ENCODE measurements around the gene VCAN. TPM values are rescaled to one million over a fixed set of nuclear protein-coding genes. Genes with fewer than 3 reads are reported as not detected.

The VCAN gene
- total RNA-seq, 1 experiment from 2014 or later, result 31.4 TPM

- H3K27me3 Mint-ChIP-seq (ENCODE audit: unreplicated experiment), result no peaks in the 10 kb centered on the region
- peaks cover 4% of the 10 kb centered on the region for H3K9me3 Mint-ChIP-seq (ENCODE audit: low read depth, unreplicated experiment)
- TF ChIP-seq, protein P1, sequence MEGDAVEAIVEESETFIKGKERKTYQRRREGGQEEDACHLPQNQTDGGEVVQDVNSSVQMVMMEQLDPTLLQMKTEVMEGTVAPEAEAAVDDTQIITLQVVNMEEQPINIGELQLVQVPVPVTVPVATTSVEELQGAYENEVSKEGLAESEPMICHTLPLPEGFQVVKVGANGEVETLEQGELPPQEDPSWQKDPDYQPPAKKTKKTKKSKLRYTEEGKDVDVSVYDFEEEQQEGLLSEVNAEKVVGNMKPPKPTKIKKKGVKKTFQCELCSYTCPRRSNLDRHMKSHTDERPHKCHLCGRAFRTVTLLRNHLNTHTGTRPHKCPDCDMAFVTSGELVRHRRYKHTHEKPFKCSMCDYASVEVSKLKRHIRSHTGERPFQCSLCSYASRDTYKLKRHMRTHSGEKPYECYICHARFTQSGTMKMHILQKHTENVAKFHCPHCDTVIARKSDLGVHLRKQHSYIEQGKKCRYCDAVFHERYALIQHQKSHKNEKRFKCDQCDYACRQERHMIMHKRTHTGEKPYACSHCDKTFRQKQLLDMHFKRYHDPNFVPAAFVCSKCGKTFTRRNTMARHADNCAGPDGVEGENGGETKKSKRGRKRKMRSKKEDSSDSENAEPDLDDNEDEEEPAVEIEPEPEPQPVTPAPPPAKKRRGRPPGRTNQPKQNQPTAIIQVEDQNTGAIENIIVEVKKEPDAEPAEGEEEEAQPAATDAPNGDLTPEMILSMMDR (IDR thresholded peaks at IDR 0.05; ENCODE audit: unreplicated experiment), result no peak
These were observed 20.6 kb upstream of the VCAN start for GRCh38 chr5:83450967-83451248.

GRCh38 chr5:83451955-83452354 is 19.6 kb upstream of the VCAN start:
- Mint-ChIP-seq H3K27ac (ENCODE audit: unreplicated experiment) (no peak overlapping the region), H3K9me3 (ENCODE audit: low read depth, unreplicated experiment) (peaks cover 8% of the 10 kb centered on the region), H3K27me3 (ENCODE audit: unreplicated experiment) (no peaks in the 10 kb centered on the region), H3K36me3 (ENCODE audit: insufficient read depth, unreplicated experiment) (peaks cover 5% of the 10 kb centered on the region), H3K4me1 (ENCODE audit: low read depth, unreplicated experiment) (peaks cover 17% of the 10 kb centered on the region), H3K4me3 (ENCODE audit: low read depth, unreplicated experiment) (no peak overlapping the region)
- no TSS peak for BruUV-seq (replicated peaks)
- CTCF ChIA-PET, result interaction anchor here (1.0 kb wide), 1 partner anchor 10 kb away, joined by 3 read pairs; no protein-coding TSS in a partner anchor
- TF ChIP-seq, protein P1 (IDR thresholded peaks at IDR 0.05; ENCODE audit: unreplicated experiment), result no peak
- intact Hi-C loops (cut with micrococcal nuclease; ENCODE audit: unreplicated experiment), result no loop called here
- DNase-seq, result no peak

More at GRCh38 chr5:83450967-83451248, 20.6 kb upstream of the VCAN start:
- Mint-ChIP-seq H3K36me3 (ENCODE audit: insufficient read depth, unreplicated experiment) (peaks cover 5% of the 10 kb centered on the region), H3K4me1 (ENCODE audit: low read depth, unreplicated experiment) (peaks cover 17% of the 10 kb centered on the region), H3K27ac (ENCODE audit: unreplicated experiment) (peak overlapping the region; percentile 51), H3K4me3 (ENCODE audit: low read depth, unreplicated experiment) (peak overlapping the region; percentile 6)
- CTCF ChIA-PET, result interaction anchor here (0.6 to 1.0 kb wide), 4 partner anchors 9 to 537 kb away, joined by 3 to 4 read pairs (median 4); no protein-coding TSS in a partner anchor
- no peak for DNase-seq
- BruUV-seq (replicated peaks), result no TSS peak
- intact Hi-C loops (cut with micrococcal nuclease; ENCODE audit: unreplicated experiment), result no loop called here

DNA sequence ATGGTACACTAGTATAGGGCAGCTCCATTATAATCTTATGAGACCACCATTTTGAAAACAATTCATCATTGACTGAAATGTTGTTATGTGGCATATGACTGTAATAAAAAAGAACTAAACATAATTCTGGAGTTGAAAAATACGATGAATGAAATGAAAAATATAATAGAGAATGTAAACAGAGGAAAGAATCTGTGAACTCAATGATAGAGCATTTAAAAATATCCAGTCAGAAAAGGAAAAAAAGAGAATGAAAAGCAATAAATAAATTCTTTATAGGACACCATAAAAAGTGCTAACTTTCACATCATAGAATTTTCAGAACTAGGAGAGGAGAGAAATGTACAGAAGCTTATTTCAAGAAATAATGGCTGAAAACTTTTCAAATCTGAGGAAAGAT is 17.6 kb upstream of the VCAN start:
- H3K27me3 Mint-ChIP-seq (ENCODE audit: unreplicated experiment), result no peaks in the 10 kb centered on the region
- H3K36me3 Mint-ChIP-seq (ENCODE audit: insufficient read depth, unreplicated experiment), result peaks cover 5% of the 10 kb centered on the region
- TF ChIP-seq, protein P1 (IDR thresholded peaks at IDR 0.05; ENCODE audit: unreplicated experiment), result no peak
- no peak overlapping the region for H3K4me3 Mint-ChIP-seq (ENCODE audit: low read depth, unreplicated experiment)
- no TSS peak for BruUV-seq (replicated peaks)
- CTCF ChIA-PET, result interaction anchor here (0.7 kb wide), 1 partner anchor 15 kb away, joined by 3 read pairs; no protein-coding TSS in a partner anchor
- H3K9me3 Mint-ChIP-seq (ENCODE audit: low read depth, unreplicated experiment), result peaks cover 9% of the 10 kb centered on the region
- no peak for DNase-seq
- H3K4me1 Mint-ChIP-seq (ENCODE audit: low read depth, unreplicated experiment), result peaks cover 17% of the 10 kb centered on the region
- H3K27ac Mint-ChIP-seq (ENCODE audit: unreplicated experiment), result no peak overlapping the region
- intact Hi-C loops (cut with micrococcal nuclease; ENCODE audit: unreplicated experiment), result no loop called here

- H3K9me3 Mint-ChIP-seq (ENCODE audit: low read depth, unreplicated experiment), result peaks cover 4% of the 10 kb centered on the region
- H3K4me3 Mint-ChIP-seq (ENCODE audit: low read depth, unreplicated experiment), result no peak overlapping the region
- H3K36me3 Mint-ChIP-seq (ENCODE audit: insufficient read depth, unreplicated experiment), result no peaks in the 10 kb centered on the region
- DNase-seq, result no peak
- no peaks in the 10 kb centered on the region for H3K4me1 Mint-ChIP-seq (ENCODE audit: low read depth, unreplicated experiment)
- no peak overlapping the region for H3K27ac Mint-ChIP-seq (ENCODE audit: unreplicated experiment)
- intact Hi-C loops (cut with micrococcal nuclease; ENCODE audit: unreplicated experiment), result no loop called here
- TF ChIP-seq, protein P1 (IDR thresholded peaks at IDR 0.05; ENCODE audit: unreplicated experiment), result no peak
- H3K27me3 Mint-ChIP-seq (ENCODE audit: unreplicated experiment), result peaks cover 30% of the 10 kb centered on the region
- CTCF ChIA-PET, result no interaction called here
- no TSS peak for BruUV-seq (replicated peaks)
These were observed 7.3 kb upstream of the VCAN start for GRCh38 chr5:83464261-83464660.
